HCT116 (cell line): Measurements from ENCODE around the gene SUSD5.

Experiments used
- CEBPB ChIP-seq: IDR thresholded peaks from 2 replicates; pipeline ENCODE4 v1.6.1; 2012; ENCODE audit warnings: low read depth
- CTCF ChIP-seq, 3 experiments: fragments of 200-600 bp in 1 of 3; sonication (generic) in 1 of 3; IDR thresholded peaks in 2 of 3; conservative IDR thresholded peaks in 1 of 3; 2 replicates each; pipeline ENCODE4 v1.5.1; 2012 to 2017; ENCODE audit warnings: low read depth in 2 of 3, low read length in 2 of 3, antibody characterized with exemption in 1 of 3, borderline replicate concordance in 1 of 3, control low read depth in 1 of 3, mild to moderate bottlenecking in 1 of 3, mixed read lengths in 1 of 3, mixed run types in 1 of 3, moderate library complexity in 1 of 3; ENCODE audit not compliant: insufficient read depth in 1 of 3
- ELF1 ChIP-seq: IDR thresholded peaks from 2 replicates; pipeline ENCODE4 v1.6.1; 2012; ENCODE audit warnings: low read depth, borderline replicate concordance
- EZH2 ChIP-seq: fragments of 200-600 bp; sonication (generic); IDR thresholded peaks from 2 replicates; pipeline ENCODE4 v1.6.1; 2017; ENCODE audit warnings: antibody characterized with exemption, mixed run types
- JUND ChIP-seq: IDR thresholded peaks from 2 replicates; pipeline ENCODE4 v1.6.1; 2012
- POLR2AphosphoS5 ChIP-seq: IDR thresholded peaks from 2 replicates; pipeline ENCODE4 v1.6.1; 2011; ENCODE audit warnings: mild to moderate bottlenecking, low read depth, low read length, moderate library complexity
- YY1 ChIP-seq: IDR thresholded peaks from 2 replicates; pipeline ENCODE4 v1.6.1; 2011; ENCODE audit warnings: low read length, low read depth, moderate library complexity, mild to moderate bottlenecking; ENCODE audit not compliant: insufficient replicate concordance; ENCODE audit errors: extremely low read depth
- ZFX ChIP-seq: fragments of 450-650 bp; IDR thresholded peaks from 2 replicates; pipeline ENCODE4 v1.6.1; 2017
- ZNF274 ChIP-seq: fragments of 200-500 bp; sonication (Bioruptor generic); IDR thresholded peaks from 2 replicates; pipeline ENCODE4 v1.6.1; 2014; ENCODE audit warnings: mild to moderate bottlenecking, low read depth, low read length, inconsistent platforms

GRCh38 chr3:33194303-33194702 is 24.3 kb downstream of the SUSD5 start:
- no peak for TF ChIP-seq CTCF (IDR thresholded peaks at IDR 0.05 in 2 of 3, conservative IDR thresholded peaks at IDR 0.05 in 1 of 3; ENCODE audit: borderline replicate concordance in 1 of 3, insufficient read depth in 1 of 3, low read depth in 2 of 3, low read length in 2 of 3)
- TF ChIP-seq JUND, result no peak
- no peak for TF ChIP-seq YY1
- TF ChIP-seq POLR2AphosphoS5, result no peak
- TF ChIP-seq ZFX, result no peak
- TF ChIP-seq EZH2, result no peak
- TF ChIP-seq CEBPB, result no peak
- TF ChIP-seq ELF1, result no peak
- no peak for TF ChIP-seq ZNF274
